Bronchial epithelial cell (primary cell): ENCODE data around the gene GNE. TPM values are rescaled to one million over a fixed set of nuclear protein-coding genes. Genes with fewer than 3 reads are reported as not detected.
A peak's percentile ranks its signal among the peaks of the same experiment; 100 is the strongest.
"Not testable (repeated sequence)": the region's sequence is repeated elsewhere in the genome, so short reads cannot be mapped to it uniquely, and the experiment has no call there.

Experiments
- DNase-seq: peaks from one replicate; pipeline ENCODE4 v3.0.0-alpha.2; 2010; ENCODE audit warnings: low read depth
- FAIRE-seq: peaks from 2 replicates; lab custom pipeline; 2011; peaks lifted over from hg19 to GRCh38; lab: Jason Lieb, UNC
- H3K27me3 ChIP-seq: 2 replicates; pipeline ENCODE4 v1.5.1; 2011; ENCODE audit warnings: low read length; ENCODE audit not compliant: control insufficient read depth, insufficient read depth
- H3K36me3 ChIP-seq: 2 replicates; pipeline ENCODE4 v1.5.1; 2011; ENCODE audit warnings: low read length; ENCODE audit not compliant: control insufficient read depth, insufficient read depth
- H3K4me3 ChIP-seq: 2 replicates; pipeline ENCODE4 v1.5.1; 2011; ENCODE audit warnings: mild to moderate bottlenecking, low read depth, low read length, control low read depth
- CTCF ChIP-seq: IDR thresholded peaks from 2 replicates; pipeline ENCODE4 v1.5.1; 2011; ENCODE audit warnings: mild to moderate bottlenecking, moderate library complexity, low read length, control low read depth, inconsistent platforms; ENCODE audit not compliant: insufficient read depth, severe bottlenecking
- total RNA-seq: library from RNA; depleted of rRNA; stranded (reverse); fragments of >200 nt; gene quantifications from 2 replicates; pipeline ENCODE4 v1.2.1, GENCODE V29; 2014

GNE gene
- total RNA-seq, 1 donor from 2014 or later, result 14.7 TPM

GRCh38 chr9:36278243-36278642, 20.0 kb upstream of the GNE start:
- no peaks in the 10 kb centered on the region for H3K27me3 ChIP-seq
- no peak for FAIRE-seq
- TF ChIP-seq CTCF, result no peak

GRCh38 chr9:36276781-36277181, 18.5 kb upstream of the GNE start:
- no peak overlapping the region for H3K4me3 ChIP-seq
- peak; percentile 34 for DNase-seq
- FAIRE-seq, result no peak
- no peak for TF ChIP-seq CTCF
- H3K27me3 ChIP-seq, result no peaks in the 10 kb centered on the region
- H3K36me3 ChIP-seq, result no peaks in the 10 kb centered on the region

More at GRCh38 chr9:36278243-36278642, 20.0 kb upstream of the GNE start:
- H3K36me3 ChIP-seq, result no peaks in the 10 kb centered on the region
- DNase-seq, result no peak
- no peak overlapping the region for H3K4me3 ChIP-seq

GRCh38 chr9:36276254-36276653, 18.0 kb upstream of the GNE start:
- no peaks in the 10 kb centered on the region for H3K27me3 ChIP-seq
- DNase-seq (no peak), FAIRE-seq (no peak)
- no peak for TF ChIP-seq CTCF
- H3K4me3 ChIP-seq, result no peak overlapping the region
- no peaks in the 10 kb centered on the region for H3K36me3 ChIP-seq

GRCh38 chr9:36275060-36275459, 16.8 kb upstream of the GNE start:
- H3K4me3 ChIP-seq, result no peak overlapping the region
- TF ChIP-seq CTCF, result no peak
- no peak for DNase-seq
- no peak for FAIRE-seq
- H3K27me3 ChIP-seq, result no peaks in the 10 kb centered on the region
- no peaks in the 10 kb centered on the region for H3K36me3 ChIP-seq

GRCh38 chr9:36273354-36273753, 15.1 kb upstream of the GNE start:
- not testable (repeated sequence) for H3K36me3 ChIP-seq, FAIRE-seq, H3K4me3 ChIP-seq, H3K27me3 ChIP-seq
- DNase-seq, result peak; percentile 81

GRCh38 chr9:36268007-36268427, 9.8 kb upstream of the GNE start:
- FAIRE-seq (no peak), DNase-seq (peak; percentile 86)
- Histone ChIP-seq H3K36me3 (no peaks in the 10 kb centered on the region), H3K4me3 (no peak overlapping the region), H3K27me3 (no peaks in the 10 kb centered on the region)
- no peak for TF ChIP-seq CTCF
